GM21360 (cell line): ENCODE results near the gene RASSF9.
A peak's percentile ranks its signal among the peaks of the same experiment; 100 is the strongest.

Experiments used
- ATAC-seq: cut with Tn5 transposase; IDR thresholded peaks from one replicate; pipeline ENCODE4 v1.9.1; 2021; ENCODE audit warnings: mild to moderate bottlenecking, moderate library complexity; ENCODE audit not compliant: unreplicated experiment

Gene RASSF9

GRCh38 chr12:85836197-85837090, at the start of gene RASSF9:
Gene RASSF9 (minus strand): TSS chr12:85836409. CDS start chr12:85836201, 208 bp downstream.
- peak; percentile 54 for ATAC-seq

GRCh38 chr12:85883763-85884162, 47.6 kb upstream of the RASSF9 start:
- no peak for ATAC-seq

GRCh38 chr12:85877459-85877858, 41.2 kb upstream of the RASSF9 start:
- no peak for ATAC-seq

GRCh38 chr12:85874031-85874461, 37.8 kb upstream of the RASSF9 start, which contains the start of gene NTS:
Gene NTS (plus strand): TSS chr12:85874295. CDS start chr12:85874404, 109 bp downstream.
- ATAC-seq, result peak; percentile 92

- peak; percentile 79 for ATAC-seq
These were observed 36.4 kb upstream of the RASSF9 start for GRCh38 chr12:85872497-85873091.

- peak; percentile 94 for ATAC-seq
These were observed 31.0 kb upstream of the RASSF9 start for GRCh38 chr12:85866986-85867776.

GRCh38 chr12:85865890-85866289, 29.7 kb upstream of the RASSF9 start:
- no peak for ATAC-seq

- no peak for ATAC-seq
These were observed 20.8 kb upstream of the RASSF9 start for GRCh38 chr12:85856966-85857365.

- ATAC-seq, result no peak
These were observed 19.1 kb upstream of the RASSF9 start for GRCh38 chr12:85855305-85855704.

GRCh38 chr12:85849344-85849743, 13.1 kb upstream of the RASSF9 start:
- ATAC-seq, result no peak

GRCh38 chr12:85843606-85844310, 7.5 kb upstream of the RASSF9 start:
- ATAC-seq, result no peak

GRCh38 chr12:85835426-85836196, 598 bp downstream of the RASSF9 start:
- peak; percentile 9 for ATAC-seq

- no peak for ATAC-seq
These were observed 1.8 kb downstream of the RASSF9 start for GRCh38 chr12:85834378-85834777.

GRCh38 chr12:85833579-85833978, 2.6 kb downstream of the RASSF9 start:
- no peak for ATAC-seq

GRCh38 chr12:85831327-85831990, 4.8 kb downstream of the RASSF9 start:
- ATAC-seq, result no peak

GRCh38 chr12:85829391-85829790, 6.8 kb downstream of the RASSF9 start:
- no peak for ATAC-seq

- no peak for ATAC-seq
These were observed 7.6 kb downstream of the RASSF9 start for GRCh38 chr12:85828576-85828975.

- no peak for ATAC-seq
These were observed 10.5 kb downstream of the RASSF9 start for GRCh38 chr12:85825746-85826145.

- no peak for ATAC-seq
These were observed 12.6 kb downstream of the RASSF9 start for GRCh38 chr12:85823436-85824180.
